Activated naive CD4-positive, alpha-beta T cell treated with anti-CD3 and anti-CD28 coated beads, Interleukin-2, amount 10 ng/mL, durations not matched to agents 7 days and 5 days (primary cell): Measurements from ENCODE around the gene KSR1.

Experiments used
- CTCF ChIA-PET: fragments of 350-600 bp; sonication (Branson Sonifier 250); formaldehyde crosslinking; loops from one replicate; lab custom pipeline; 2021; ENCODE audit warnings: antibody characterized with exemption; lab: Charles Lee
- DNase-seq: peaks from one replicate; pipeline ENCODE4 v3.0.0-alpha.2; 2020
- H3K27ac Mint-ChIP-seq: one replicate; pipeline ENCODE4 v1.8.0; 2021; ENCODE audit warnings: mild to moderate bottlenecking, moderate library complexity, mixed read lengths
- H3K27me3 Mint-ChIP-seq: one replicate; pipeline ENCODE4 v1.8.0; 2021; ENCODE audit warnings: mild to moderate bottlenecking, mixed read lengths
- H3K36me3 Mint-ChIP-seq: one replicate; pipeline ENCODE4 v1.8.0; 2021; ENCODE audit warnings: mixed read lengths
- H3K4me1 Mint-ChIP-seq: one replicate; pipeline ENCODE4 v1.8.0; 2021; ENCODE audit warnings: mixed read lengths
- H3K4me3 Mint-ChIP-seq: one replicate; pipeline ENCODE4 v1.8.0; 2021; ENCODE audit warnings: mild to moderate bottlenecking, moderate library complexity, mixed read lengths
- H3K9me3 Mint-ChIP-seq: one replicate; pipeline ENCODE4 v1.8.0; 2021; ENCODE audit warnings: mixed read lengths

KSR1 gene

DNA sequence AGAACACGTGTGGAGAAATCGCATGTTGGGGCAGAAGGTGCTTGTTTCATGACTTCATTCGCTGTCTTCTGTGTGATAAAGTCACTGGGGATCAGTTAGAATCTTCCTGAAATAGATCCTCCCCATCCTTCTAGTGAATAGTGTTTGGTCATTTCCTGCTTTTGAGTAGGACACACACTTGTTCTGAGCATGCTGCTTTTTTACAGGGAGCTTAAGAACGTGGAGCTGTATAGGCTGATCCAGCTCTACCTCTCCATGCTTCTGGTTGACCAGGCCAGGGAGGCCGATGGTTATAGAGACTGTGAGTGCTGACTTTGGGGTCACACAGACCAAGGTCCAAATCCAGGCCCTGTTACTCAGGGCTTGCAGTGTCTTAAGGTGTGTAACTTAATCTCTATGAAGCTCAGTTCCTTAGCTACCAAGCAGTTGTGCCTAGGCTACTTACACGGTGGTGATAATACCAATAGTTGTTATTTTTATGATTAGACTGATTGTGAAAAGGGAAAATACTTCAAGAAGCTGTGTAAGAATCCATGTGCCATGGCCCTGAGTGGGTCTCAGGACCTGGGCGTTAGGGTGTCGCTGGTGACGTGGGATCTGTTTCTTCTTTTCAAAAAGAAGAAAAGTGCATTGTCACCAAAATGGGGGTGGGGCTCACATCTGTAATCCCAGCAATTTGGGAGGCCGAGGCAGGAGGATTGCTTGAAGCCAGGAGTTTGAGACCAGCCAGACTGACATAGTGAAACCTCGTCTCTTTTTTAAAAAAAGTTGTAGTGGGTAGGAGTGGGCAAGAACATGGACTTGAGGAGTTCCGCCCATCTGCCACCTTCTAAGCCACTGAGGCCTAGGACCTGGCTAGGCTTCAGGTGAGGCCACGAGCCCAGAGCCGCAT, 110.7 kb downstream of the KSR1 start:
- H3K4me1 Mint-ChIP-seq, result peaks cover 55% of the 10 kb centered on the region
- no peak overlapping the region for H3K27ac Mint-ChIP-seq
- CTCF ChIA-PET, result interaction anchor here (0.6 to 3.9 kb wide), 6 partner anchors 11 to 271 kb away, joined by 3 to 18 read pairs (median 7); no protein-coding TSS in a partner anchor

DNA sequence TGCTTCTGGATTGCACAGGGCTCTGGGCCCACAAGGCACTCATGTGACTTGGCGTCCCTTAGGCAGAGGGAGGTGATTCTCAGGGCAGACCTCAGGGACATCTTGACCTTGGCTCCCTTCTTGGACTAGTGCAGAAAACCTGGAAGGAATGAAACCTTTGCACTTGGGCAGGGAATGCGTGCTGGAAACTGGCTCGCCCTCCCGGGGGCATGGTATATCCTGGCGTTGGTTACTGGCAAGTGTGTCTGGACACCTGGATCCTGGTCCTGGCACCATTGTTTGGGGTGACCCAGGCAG, 111.3 kb downstream of the KSR1 start:
- no peak overlapping the region for H3K27ac Mint-ChIP-seq
- H3K4me1 Mint-ChIP-seq, result peaks cover 59% of the 10 kb centered on the region
- H3K36me3 Mint-ChIP-seq, result peaks cover 18% of the 10 kb centered on the region

More for the DNA sequence above, 110.7 kb downstream of the KSR1 start:
- no peaks in the 10 kb centered on the region for H3K27me3 Mint-ChIP-seq
- peaks cover 23% of the 10 kb centered on the region for H3K36me3 Mint-ChIP-seq
- DNase-seq, result no peak
- H3K9me3 Mint-ChIP-seq, result peaks cover 2% of the 10 kb centered on the region
- H3K4me3 Mint-ChIP-seq, result no peak overlapping the region

DNA sequence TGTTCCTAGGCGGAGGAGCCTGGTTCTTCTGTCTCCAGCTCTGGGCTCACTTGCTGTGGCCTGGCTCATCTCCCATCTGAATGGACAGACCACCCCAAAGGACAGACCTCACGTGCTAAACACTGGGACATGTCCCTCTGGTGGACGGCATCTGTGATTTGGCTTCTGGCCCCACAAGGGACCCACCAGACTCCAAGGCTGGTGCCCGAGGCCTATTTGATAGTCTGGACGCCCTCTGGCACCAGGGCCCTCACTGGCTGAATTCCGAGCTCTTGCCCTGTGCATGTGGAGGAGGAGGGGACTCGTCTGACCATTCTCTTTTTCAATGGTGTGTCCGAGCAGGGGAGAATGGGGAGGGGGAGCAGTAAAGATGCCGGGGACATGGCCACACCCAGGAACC, 112.0 kb downstream of the KSR1 start:
- no peak overlapping the region for H3K4me3 Mint-ChIP-seq
- H3K36me3 Mint-ChIP-seq, result peaks cover 14% of the 10 kb centered on the region
- H3K27ac Mint-ChIP-seq, result peak overlapping the region; percentile 52
- H3K27me3 Mint-ChIP-seq, result no peaks in the 10 kb centered on the region
- H3K4me1 Mint-ChIP-seq, result peaks cover 59% of the 10 kb centered on the region
- CTCF ChIA-PET, result interaction anchor here (0.8 to 3.9 kb wide), 8 partner anchors 12 to 272 kb away, joined by 3 to 33 read pairs (median 6); no protein-coding TSS in a partner anchor
- peaks cover 2% of the 10 kb centered on the region for H3K9me3 Mint-ChIP-seq
- no peak for DNase-seq

More for the DNA sequence above, 111.3 kb downstream of the KSR1 start:
- H3K27me3 Mint-ChIP-seq, result no peaks in the 10 kb centered on the region
- peaks cover 2% of the 10 kb centered on the region for H3K9me3 Mint-ChIP-seq
- CTCF ChIA-PET, result interaction anchor here (0.8 to 3.9 kb wide), 6 partner anchors 12 to 271 kb away, joined by 3 to 33 read pairs (median 12); no protein-coding TSS in a partner anchor
- H3K4me3 Mint-ChIP-seq, result no peak overlapping the region
- no peak for DNase-seq

DNA sequence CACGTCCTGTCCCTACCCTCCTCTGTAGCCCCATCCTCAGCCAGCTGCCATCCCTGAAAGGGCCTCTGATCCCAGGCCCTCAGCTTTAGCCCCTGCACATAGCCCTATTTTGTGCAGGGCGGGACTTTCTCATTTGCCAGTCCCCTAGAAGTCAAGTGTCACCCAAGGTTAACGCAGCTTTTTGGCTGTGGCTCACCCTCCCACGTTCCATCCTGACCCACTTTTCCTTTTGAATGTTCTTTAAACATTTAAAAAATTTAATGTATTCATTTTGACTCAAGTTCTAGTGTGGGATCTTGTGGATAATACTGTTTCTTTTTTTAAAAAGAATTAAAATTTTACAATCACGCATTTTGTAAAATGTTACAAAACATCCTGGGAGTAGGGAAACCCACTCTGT, 112.6 kb downstream of the KSR1 start:
- Mint-ChIP-seq H3K27me3 (no peaks in the 10 kb centered on the region), H3K4me1 (peaks cover 57% of the 10 kb centered on the region), H3K4me3 (no peak overlapping the region), H3K9me3 (no peaks in the 10 kb centered on the region), H3K36me3 (peaks cover 10% of the 10 kb centered on the region), H3K27ac (no peak overlapping the region)
- no peak for DNase-seq
- CTCF ChIA-PET, result interaction anchor here (0.9 to 3.9 kb wide), 9 partner anchors 8 to 273 kb away, joined by 3 to 33 read pairs (median 3); no protein-coding TSS in a partner anchor

DNA sequence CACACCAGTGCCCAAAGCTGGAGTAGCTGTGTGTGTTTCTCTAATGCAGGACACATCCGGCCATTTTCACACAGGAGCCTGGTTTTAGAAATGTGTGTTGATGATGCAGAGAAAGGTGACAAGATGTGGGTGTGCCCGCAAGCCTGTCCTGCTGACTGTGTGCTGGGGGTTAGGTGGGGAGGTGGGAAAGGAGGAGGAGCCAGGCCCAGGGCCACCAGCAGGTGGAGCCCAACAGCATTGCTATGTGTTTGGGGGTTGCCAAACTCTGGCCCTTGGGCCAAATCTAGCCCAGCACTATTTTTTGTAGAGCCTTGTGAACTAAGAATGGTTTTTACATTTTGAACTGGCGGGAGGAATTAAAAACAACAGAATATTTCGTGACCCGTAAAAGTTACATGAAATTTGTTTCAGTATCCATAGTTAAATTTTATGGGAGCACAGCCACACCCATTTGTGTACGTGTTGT, 113.0 kb downstream of the KSR1 start:
- peak; percentile 58 for DNase-seq
- Mint-ChIP-seq H3K9me3 (no peaks in the 10 kb centered on the region), H3K4me3 (no peak overlapping the region), H3K4me1 (peaks cover 59% of the 10 kb centered on the region), H3K36me3 (peaks cover 8% of the 10 kb centered on the region), H3K27me3 (no peaks in the 10 kb centered on the region), H3K27ac (peak overlapping the region; percentile 3)
- CTCF ChIA-PET, result interaction anchor here (0.9 to 3.9 kb wide), 12 partner anchors 9 to 111 kb away, joined by 3 to 33 read pairs (median 3); no protein-coding TSS in a partner anchor

GRCh38 chr17:27569884-27570577, 113.8 kb downstream of the KSR1 start:
- Mint-ChIP-seq H3K9me3 (no peaks in the 10 kb centered on the region), H3K27ac (no peak overlapping the region), H3K4me3 (no peak overlapping the region), H3K4me1 (peaks cover 59% of the 10 kb centered on the region), H3K36me3 (peaks cover 11% of the 10 kb centered on the region), H3K27me3 (no peaks in the 10 kb centered on the region)
- no peak for DNase-seq
- CTCF ChIA-PET, result interaction anchor here (1.0 to 3.9 kb wide), 6 partner anchors 10 to 50 kb away, joined by 3 to 33 read pairs (median 4); no protein-coding TSS in a partner anchor

- Mint-ChIP-seq H3K36me3 (peaks cover 11% of the 10 kb centered on the region), H3K9me3 (no peaks in the 10 kb centered on the region), H3K4me1 (peaks cover 60% of the 10 kb centered on the region), H3K4me3 (no peak overlapping the region), H3K27me3 (no peaks in the 10 kb centered on the region), H3K27ac (no peak overlapping the region)
- CTCF ChIA-PET, result interaction anchor here (1.0 to 3.9 kb wide), 6 partner anchors 9 to 51 kb away, joined by 3 to 33 read pairs (median 4); no protein-coding TSS in a partner anchor
- no peak for DNase-seq
Measured at GRCh38 chr17:27570578-27570914, 114.3 kb downstream of the KSR1 start.

GRCh38 chr17:27571563-27572352, 115.5 kb downstream of the KSR1 start:
- H3K4me1 Mint-ChIP-seq, result peaks cover 58% of the 10 kb centered on the region
- H3K27ac Mint-ChIP-seq, result no peak overlapping the region
- peaks cover 6% of the 10 kb centered on the region for H3K36me3 Mint-ChIP-seq
- no peaks in the 10 kb centered on the region for H3K9me3 Mint-ChIP-seq
- CTCF ChIA-PET, result interaction anchor here (1.6 kb wide), 1 partner anchor 114 kb away, joined by 5 read pairs; no protein-coding TSS in a partner anchor
- H3K27me3 Mint-ChIP-seq, result no peaks in the 10 kb centered on the region
- no peak overlapping the region for H3K4me3 Mint-ChIP-seq
- no peak for DNase-seq

- CTCF ChIA-PET, result interaction anchor here (1.6 kb wide), 1 partner anchor 115 kb away, joined by 5 read pairs; no protein-coding TSS in a partner anchor
- Mint-ChIP-seq H3K27me3 (no peaks in the 10 kb centered on the region), H3K36me3 (peaks cover 6% of the 10 kb centered on the region), H3K9me3 (no peaks in the 10 kb centered on the region), H3K4me1 (peaks cover 59% of the 10 kb centered on the region), H3K27ac (no peak overlapping the region), H3K4me3 (no peak overlapping the region)
- DNase-seq, result no peak
Measured at GRCh38 chr17:27572665-27573064, 116.4 kb downstream of the KSR1 start.

DNA sequence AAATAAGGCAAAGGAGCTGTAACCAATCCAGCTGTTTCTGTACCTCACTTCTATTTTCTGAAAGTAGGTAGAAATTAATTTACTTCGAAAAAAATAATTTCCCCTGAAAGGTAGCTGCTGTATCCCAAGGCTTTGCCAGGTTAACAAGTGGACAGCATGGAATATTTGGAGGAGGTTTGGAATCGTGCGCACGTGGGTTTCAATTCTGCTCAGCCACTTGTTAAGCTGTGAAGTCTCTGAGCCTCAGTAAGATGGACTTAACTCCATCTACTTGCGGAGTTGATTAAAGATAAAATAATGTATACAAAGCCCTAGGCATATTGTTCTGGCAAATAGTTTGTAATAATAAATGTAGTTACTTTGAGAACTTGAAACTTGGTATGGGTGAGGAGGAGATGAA, 117.3 kb downstream of the KSR1 start:
- Mint-ChIP-seq H3K36me3 (peaks cover 7% of the 10 kb centered on the region), H3K4me3 (no peak overlapping the region), H3K4me1 (peaks cover 68% of the 10 kb centered on the region), H3K27me3 (no peaks in the 10 kb centered on the region), H3K27ac (no peak overlapping the region), H3K9me3 (no peaks in the 10 kb centered on the region)
- CTCF ChIA-PET, result interaction anchor here (1.0 to 1.6 kb wide), 6 partner anchors 26 to 115 kb away, joined by 3 to 6 read pairs (median 4); no protein-coding TSS in a partner anchor
- DNase-seq, result no peak

DNA sequence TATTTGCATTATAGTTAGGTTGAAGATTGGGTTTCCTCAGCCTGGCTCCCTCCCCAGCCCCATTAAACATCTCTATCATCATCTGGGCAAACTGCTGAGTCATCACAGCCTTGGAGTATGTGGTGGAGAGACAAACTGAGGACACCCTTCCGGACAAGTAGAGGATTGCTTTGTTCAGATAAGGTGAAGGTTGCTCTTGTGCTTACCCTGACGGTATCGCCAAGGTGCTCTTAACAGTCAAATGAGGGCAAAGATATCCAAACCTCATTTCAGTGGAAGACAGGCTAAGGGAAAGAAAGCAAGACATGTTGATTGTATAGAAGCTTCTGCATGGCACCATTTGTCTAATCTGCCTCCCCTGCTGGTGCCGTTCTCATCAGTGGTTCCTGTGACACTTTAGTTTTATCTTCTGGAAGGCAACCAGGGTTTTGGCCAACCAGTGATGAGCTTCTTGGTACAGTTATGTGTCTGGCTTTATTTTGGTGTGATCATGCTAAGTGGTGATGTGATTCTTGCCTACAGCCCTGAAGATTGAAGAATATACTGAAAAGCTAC, 117.8 kb downstream of the KSR1 start:
- peaks cover 8% of the 10 kb centered on the region for H3K36me3 Mint-ChIP-seq
- H3K27me3 Mint-ChIP-seq, result no peaks in the 10 kb centered on the region
- CTCF ChIA-PET, result interaction anchor here (0.6 to 1.4 kb wide), 6 partner anchors 26 to 194 kb away, joined by 3 to 6 read pairs (median 3); no protein-coding TSS in a partner anchor
- H3K4me3 Mint-ChIP-seq, result no peak overlapping the region
- H3K4me1 Mint-ChIP-seq, result peaks cover 72% of the 10 kb centered on the region
- no peak overlapping the region for H3K27ac Mint-ChIP-seq
- no peaks in the 10 kb centered on the region for H3K9me3 Mint-ChIP-seq
- DNase-seq, result no peak

DNA sequence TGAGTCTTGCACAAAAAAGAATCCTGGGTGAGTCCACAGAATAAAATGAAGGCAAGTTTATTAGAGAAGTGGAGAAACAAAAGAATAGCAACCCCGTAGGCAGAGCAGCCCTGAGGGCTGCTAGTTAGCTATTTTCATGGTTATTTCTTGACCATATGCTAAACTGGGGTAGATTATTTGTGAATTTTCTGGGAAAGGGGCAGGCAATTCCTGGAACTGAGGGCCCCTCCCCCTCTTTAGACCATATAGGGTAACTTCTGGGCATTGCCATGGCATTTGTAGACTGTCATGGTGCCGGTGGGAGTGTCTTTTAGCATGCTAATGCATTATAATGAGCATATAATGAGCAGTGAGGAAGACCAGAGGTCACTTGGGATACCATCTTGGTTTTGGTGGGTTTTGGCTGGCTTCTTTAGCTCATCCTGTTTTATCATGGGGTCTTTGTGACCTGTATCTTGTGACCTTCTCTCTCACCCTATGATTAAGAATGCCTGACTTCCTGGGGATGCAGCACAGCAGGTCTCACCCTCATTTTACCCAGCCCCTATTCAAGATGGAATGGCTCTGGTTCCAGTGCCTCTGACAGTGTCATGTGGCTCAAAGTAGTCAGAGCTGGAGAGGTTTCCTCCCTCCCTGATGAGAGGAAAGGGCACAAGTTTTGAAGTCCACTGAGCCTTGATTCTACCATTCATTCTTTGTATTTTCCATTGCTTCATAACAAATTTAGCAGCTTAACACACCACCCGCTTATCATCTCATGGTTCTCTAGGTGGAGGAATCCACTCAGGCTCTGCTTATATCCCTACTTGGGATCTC, 119.1 kb downstream of the KSR1 start:
- H3K9me3 Mint-ChIP-seq, result no peaks in the 10 kb centered on the region
- no peak overlapping the region for H3K4me3 Mint-ChIP-seq
- H3K36me3 Mint-ChIP-seq, result peaks cover 14% of the 10 kb centered on the region
- H3K27me3 Mint-ChIP-seq, result no peaks in the 10 kb centered on the region
- peak overlapping the region; percentile 69 for H3K27ac Mint-ChIP-seq
- no peak for DNase-seq
- CTCF ChIA-PET, result interaction anchor here (0.6 to 1.0 kb wide), 2 partner anchors 31 to 206 kb away, joined by 3 to 4 read pairs; no protein-coding TSS in a partner anchor
- H3K4me1 Mint-ChIP-seq, result peaks cover 75% of the 10 kb centered on the region
